Neuronal stem cell (in vitro differentiated cells): ENCODE measurements around the gene SHC1.

Experiments
- DNase-seq: peaks from one replicate; pipeline ENCODE4 v3.0.0-alpha.2; 2013; ENCODE audit warnings: low spot score
- H2AFZ ChIP-seq: one replicate; pipeline ENCODE4 v1.6.1; 2013; ENCODE audit warnings: mild to moderate bottlenecking, low read length, inconsistent platforms
- H2AK5ac ChIP-seq: 2 replicates; pipeline ENCODE4 v1.6.1; 2013; ENCODE audit warnings: low read depth, mild to moderate bottlenecking, inconsistent platforms, low read length, moderate library complexity, mixed read lengths
- H2BK120ac ChIP-seq: 2 replicates; pipeline ENCODE4 v1.6.1; 2013; ENCODE audit warnings: low read depth, mild to moderate bottlenecking, inconsistent platforms, low read length, moderate library complexity, mixed read lengths
- H2BK12ac ChIP-seq: one replicate; pipeline ENCODE4 v1.6.1; 2013; ENCODE audit warnings: low read length, inconsistent platforms
- H2BK15ac ChIP-seq: 2 replicates; pipeline ENCODE4 v1.6.1; 2013; ENCODE audit warnings: mild to moderate bottlenecking, low read length, inconsistent platforms, mixed read lengths
- H2BK5ac ChIP-seq: one replicate; pipeline ENCODE4 v1.6.1; 2013; ENCODE audit warnings: inconsistent platforms, mild to moderate bottlenecking, low read length, moderate library complexity
- H3K14ac ChIP-seq: one replicate; pipeline ENCODE4 v1.6.1; 2013; ENCODE audit warnings: low read length, inconsistent platforms
- H3K18ac ChIP-seq: 2 replicates; pipeline ENCODE4 v1.6.1; 2013; ENCODE audit warnings: low read length, inconsistent platforms
- H3K23ac ChIP-seq: 2 replicates; pipeline ENCODE4 v1.6.1; 2013; ENCODE audit warnings: low read depth, mild to moderate bottlenecking, mixed read lengths, low read length, inconsistent platforms; ENCODE audit not compliant: poor library complexity
- H3K27ac ChIP-seq: replicated peaks from 3 replicates; pipeline ENCODE4 v1.5.1; 2013; ENCODE audit warnings: low read length, inconsistent platforms
- H3K27me3 ChIP-seq, 3 experiments: 2 replicates each; pipeline ENCODE4 v1.6.1; 2013; ENCODE audit warnings: low read length in 3 of 3, mild to moderate bottlenecking in 2 of 3, inconsistent platforms in 1 of 3, low read depth in 1 of 3, mixed read lengths in 1 of 3, moderate library complexity in 1 of 3; ENCODE audit not compliant: control insufficient read depth in 3 of 3, insufficient read depth in 3 of 3
- H3K36me3 ChIP-seq, 2 donors: replicated peaks in 1 of 2; 2 replicates each; pipeline ENCODE4 v1.6.1; 2013; ENCODE audit warnings: low read length in 2 of 2; ENCODE audit not compliant: control insufficient read depth in 2 of 2, insufficient read depth in 2 of 2
- H3K4ac ChIP-seq: 2 replicates; pipeline ENCODE4 v1.6.1; 2013; ENCODE audit warnings: inconsistent platforms, mild to moderate bottlenecking, low read length, moderate library complexity
- H3K4me1 ChIP-seq, 2 donors: 1 replicate in 1 of 2; 2 replicates in 1 of 2; pipeline ENCODE4 v1.6.1; 2013; ENCODE audit warnings: low read length in 2 of 2, low read depth in 1 of 2; ENCODE audit not compliant: control insufficient read depth in 2 of 2, insufficient read depth in 1 of 2
- H3K4me2 ChIP-seq: one replicate; pipeline ENCODE4 v1.6.1; 2013; ENCODE audit warnings: mild to moderate bottlenecking, low read length, inconsistent platforms; ENCODE audit not compliant: insufficient read depth, poor library complexity, severe bottlenecking
- H3K4me3 ChIP-seq, 2 donors: 2 replicates each; pipeline ENCODE4 v1.5.1; 2013; ENCODE audit warnings: low read length in 2 of 2, mild to moderate bottlenecking in 2 of 2, inconsistent platforms in 1 of 2, moderate library complexity in 1 of 2
- H3K79me1 ChIP-seq: one replicate; pipeline ENCODE4 v1.6.1; 2013; ENCODE audit warnings: low read depth, mild to moderate bottlenecking, inconsistent platforms, low read length, moderate library complexity
- H3K9ac ChIP-seq: one replicate; pipeline ENCODE4 v1.6.1; 2013; ENCODE audit warnings: mild to moderate bottlenecking, low read depth, low read length, inconsistent platforms; ENCODE audit not compliant: poor library complexity
- H3K9me3 ChIP-seq, 2 donors: replicated peaks in 1 of 2; 2 replicates each; pipeline versions ENCODE3 to v1.6.1; 2013; ENCODE audit warnings: low read length in 2 of 2, mild to moderate bottlenecking in 2 of 2, inconsistent platforms in 1 of 2, low read depth in 1 of 2, mixed read lengths in 1 of 2, moderate library complexity in 1 of 2; ENCODE audit not compliant: control insufficient read depth in 2 of 2, insufficient read depth in 1 of 2
- H4K8ac ChIP-seq: one replicate; pipeline ENCODE4 v1.6.1; 2013; ENCODE audit warnings: low read depth, mild to moderate bottlenecking, inconsistent platforms, low read length, moderate library complexity
- H4K91ac ChIP-seq: one replicate; pipeline ENCODE4 v1.6.1; 2013; ENCODE audit warnings: low read length, low read depth, mild to moderate bottlenecking, inconsistent platforms; ENCODE audit not compliant: poor library complexity
- WGBS, 2 donors: extraction: QIAGEN DNeasy Blood & Tissue Kit; methylation state at CpG; one replicate each; pipeline ENCODE4 v1.1.7; 2013; ENCODE audit warnings: missing lambda C conversion rate in 2 of 2, mixed read lengths in 1 of 2; ENCODE audit not compliant: insufficient read length in 2 of 2, insufficient replicate concordance in 1 of 2; ENCODE audit errors: extremely low coverage in 2 of 2; 5-methylcytosine and 5-hydroxymethylcytosine counted together

The SHC1 gene

GRCh38 chr1:154962795-154963330 is 7.7 kb downstream of the SHC1 start:
- H3K4me1 ChIP-seq: peaks cover 4 to 11% of the 10 kb centered on the region in 2 donors
- H2AK5ac ChIP-seq: no peak overlapping the region
- no peak overlapping the region for H3K27ac ChIP-seq
- H2BK15ac ChIP-seq: no peak overlapping the region
- peaks cover 36 to 82% of the 10 kb centered on the region in 2 donors for H3K36me3 ChIP-seq
- H2BK120ac ChIP-seq: no peak overlapping the region
- no peak overlapping the region for H3K9ac ChIP-seq
- no CpG with 5 or more reads among the region's 6 CpGs for WGBS, 2 donors
- no peak overlapping the region for H3K4ac ChIP-seq
- no peak overlapping the region for H2BK12ac ChIP-seq
- H3K18ac ChIP-seq: no peak overlapping the region
- no peaks in the 10 kb centered on the region for H3K27me3 ChIP-seq
- no peak overlapping the region for H3K14ac ChIP-seq
- H3K79me1 ChIP-seq: peaks cover 7% of the 10 kb centered on the region
- H3K9me3 ChIP-seq: no peaks in the 10 kb centered on the region
- no peak overlapping the region for H3K4me2 ChIP-seq
- no peak overlapping the region for H3K23ac ChIP-seq
- no peak for DNase-seq
- H3K4me3 ChIP-seq: peak overlapping the region in 1 of 2 donors; percentile 89
- no peak overlapping the region for H4K91ac ChIP-seq
- no peak overlapping the region for H2BK5ac ChIP-seq
- no peak overlapping the region for H4K8ac ChIP-seq
- no peak overlapping the region for H2AFZ ChIP-seq

GRCh38 chr1:154962156-154962749 is 8.3 kb downstream of the SHC1 start:
- Histone ChIP-seq H4K91ac (no peak overlapping the region), H2BK120ac (no peak overlapping the region), H2AFZ (peak overlapping the region; percentile 95), H3K23ac (peak overlapping the region; percentile 96), H3K9ac (peak overlapping the region; percentile 99), H3K14ac (no peak overlapping the region), H3K4me1 (peaks cover 5 to 12% of the 10 kb centered on the region in 2 donors), H3K18ac (peak overlapping the region; percentile 100), H2BK15ac (peak overlapping the region; percentile 97), H3K36me3 (peaks cover 34 to 82% of the 10 kb centered on the region in 2 donors), H2AK5ac (no peak overlapping the region), H3K4me2 (peak overlapping the region; percentile 60), H3K9me3 (no peaks in the 10 kb centered on the region), H3K4ac (no peak overlapping the region), H3K27me3 (no peaks in the 10 kb centered on the region), H4K8ac (no peak overlapping the region), H3K27ac (peak overlapping the region; percentile 98), H2BK12ac (no peak overlapping the region), H3K79me1 (peaks cover 7% of the 10 kb centered on the region), H3K4me3 (peak overlapping the region; percentile 89 to 99), H2BK5ac (peak overlapping the region; percentile 94)
- peak; percentile 48 for DNase-seq
- no CpG with 5 or more reads among the region's 25 CpGs for WGBS, 2 donors

- peak; percentile 79 for DNase-seq
- no CpG with 5 or more reads among the region's 93 CpGs for WGBS, 2 donors
- peaks cover 33 to 74% of the 10 kb centered on the region in 2 donors for H3K36me3 ChIP-seq
These were observed 9.1 kb downstream of the SHC1 start, which contains the start of gene PYGO2 for GRCh38 chr1:154961207-154962155. PYGO2 (minus strand) TSS chr1:154961782; CDS start chr1:154961576, 206 bp downstream.

More at GRCh38 chr1:154961207-154962155, 9.1 kb downstream of the SHC1 start, which contains the start of gene PYGO2:
- H2BK15ac ChIP-seq: peak within 1 kb of the TSS; percentile 97
- peaks cover 13 to 19% of the 10 kb centered on the region in 2 donors for H3K4me1 ChIP-seq
- no peaks in the 10 kb centered on the region for H3K9me3 ChIP-seq
- H3K23ac ChIP-seq: peak within 1 kb of the TSS; percentile 96
- H3K4ac ChIP-seq: peak within 1 kb of the TSS; percentile 39
- peak within 1 kb of the TSS; percentile 75 for H3K14ac ChIP-seq
- H4K8ac ChIP-seq: no peak within 1 kb of the TSS
- peaks cover 7% of the 10 kb centered on the region for H3K79me1 ChIP-seq
- H2AFZ ChIP-seq: peak within 1 kb of the TSS; percentile 95
- H3K4me3 ChIP-seq: peak within 1 kb of the TSS; percentile 89 to 99
- no peaks in the 10 kb centered on the region for H3K27me3 ChIP-seq
- peak within 1 kb of the TSS; percentile 60 for H3K4me2 ChIP-seq
- no peak within 1 kb of the TSS for H2AK5ac ChIP-seq
- peak within 1 kb of the TSS; percentile 100 for H3K18ac ChIP-seq
- no peak within 1 kb of the TSS for H2BK12ac ChIP-seq
- H3K27ac ChIP-seq: peak within 1 kb of the TSS; percentile 98
- no peak within 1 kb of the TSS for H2BK120ac ChIP-seq
- H3K9ac ChIP-seq: peak within 1 kb of the TSS; percentile 99
- no peak within 1 kb of the TSS for H4K91ac ChIP-seq
- peak within 1 kb of the TSS; percentile 94 for H2BK5ac ChIP-seq
